Activated naive CD8-positive, alpha-beta T cell treated with anti-CD3 and anti-CD28 coated beads, Interleukin-2, amount 10 ng/mL, durations not matched to agents 7 days and 5 days (primary cell): Measurements from ENCODE around the gene NT5E. TPM values are rescaled to one million over a fixed set of nuclear protein-coding genes. Genes with fewer than 3 reads are reported as not detected.
A peak's percentile ranks its signal among the peaks of the same experiment; 100 is the strongest.

ENCODE experiments used
- ATAC-seq: fragments of 150-1000 bp; cut with Tn5 transposase; one replicate; pipeline ENCODE4 v1.10.0; 2021; ENCODE audit warnings: low read depth, moderate library complexity
- POLR2A ChIA-PET: fragments of 350-600 bp; sonication (Branson Sonifier 250); formaldehyde crosslinking; loops from one replicate; lab custom pipeline; 2021; ENCODE audit warnings: antibody characterized with exemption; lab: Charles Lee
- DNase-seq: peaks from one replicate; pipeline ENCODE4 v3.0.0; 2021
- H3K27ac Mint-ChIP-seq: one replicate; pipeline ENCODE4 v1.8.0; 2022; ENCODE audit warnings: mild to moderate bottlenecking, mixed read lengths
- H3K27me3 Mint-ChIP-seq: one replicate; pipeline ENCODE4 v1.8.0; 2022; ENCODE audit warnings: mild to moderate bottlenecking, moderate library complexity, mixed read lengths
- H3K36me3 Mint-ChIP-seq: one replicate; pipeline ENCODE4 v1.8.0; 2021; ENCODE audit warnings: mild to moderate bottlenecking, mixed read lengths
- H3K4me1 Mint-ChIP-seq: one replicate; pipeline ENCODE4 v1.8.0; 2021; ENCODE audit warnings: mixed read lengths
- H3K4me3 Mint-ChIP-seq: one replicate; pipeline ENCODE4 v1.8.0; 2022; ENCODE audit warnings: mild to moderate bottlenecking, moderate library complexity, mixed read lengths
- H3K9me3 Mint-ChIP-seq: one replicate; pipeline ENCODE4 v1.8.0; 2021; ENCODE audit warnings: mixed read lengths
- total RNA-seq, 2 experiments: library from RNA; stranded (reverse); gene quantifications; one replicate each; pipeline ENCODE4 v1.2.3, GENCODE V29; 2021

The NT5E gene
- total RNA-seq, 2 experiments from 2014 or later: 26.8 to 30.7 TPM

GRCh38 chr6:85464722-85465150 is 14.9 kb downstream of the NT5E start:
- ATAC-seq: peak; percentile 15
- Mint-ChIP-seq H3K27me3 (no peaks in the 10 kb centered on the region), H3K27ac (peak overlapping the region; percentile 10), H3K36me3 (no peaks in the 10 kb centered on the region), H3K4me1 (peaks cover 60% of the 10 kb centered on the region), H3K4me3 (peak overlapping the region; percentile 12), H3K9me3 (no peaks in the 10 kb centered on the region)
- DNase-seq: no peak
- POLR2A ChIA-PET: interaction anchor here (8.3 kb wide), 1 partner anchor 14 kb away, joined by 90 read pairs; the partner anchor contains the start of gene NT5E

GRCh38 chr6:85465762-85466161 is 15.9 kb downstream of the NT5E start:
- Mint-ChIP-seq H3K4me3 (peak overlapping the region; percentile 40), H3K9me3 (no peaks in the 10 kb centered on the region), H3K27ac (peak overlapping the region; percentile 44), H3K27me3 (no peaks in the 10 kb centered on the region), H3K36me3 (no peaks in the 10 kb centered on the region), H3K4me1 (peaks cover 56% of the 10 kb centered on the region)
- DNase-seq (no peak), ATAC-seq (peak; percentile 15)
- POLR2A ChIA-PET: interaction anchor here (8.3 kb wide), 1 partner anchor 15 kb away, joined by 90 read pairs; the partner anchor contains the start of gene NT5E

- POLR2A ChIA-PET: no interaction called here
- H3K36me3 Mint-ChIP-seq: peaks cover 2% of the 10 kb centered on the region
- H3K9me3 Mint-ChIP-seq: no peaks in the 10 kb centered on the region
- DNase-seq (no peak), ATAC-seq (no peak)
- no peak overlapping the region for H3K27ac Mint-ChIP-seq
- no peaks in the 10 kb centered on the region for H3K27me3 Mint-ChIP-seq
- H3K4me1 Mint-ChIP-seq: peaks cover 32% of the 10 kb centered on the region
- H3K4me3 Mint-ChIP-seq: no peak overlapping the region
These were observed 18.4 kb downstream of the NT5E start for GRCh38 chr6:85468326-85468725.

GRCh38 chr6:85469276-85470022 is 19.6 kb downstream of the NT5E start:
- DNase-seq: no peak
- H3K27ac Mint-ChIP-seq: no peak overlapping the region
- POLR2A ChIA-PET: no interaction called here
- no peak overlapping the region for H3K4me3 Mint-ChIP-seq
- H3K36me3 Mint-ChIP-seq: peaks cover 2% of the 10 kb centered on the region
- H3K27me3 Mint-ChIP-seq: no peaks in the 10 kb centered on the region
- H3K9me3 Mint-ChIP-seq: no peaks in the 10 kb centered on the region
- no peak for ATAC-seq
- H3K4me1 Mint-ChIP-seq: peaks cover 24% of the 10 kb centered on the region

GRCh38 chr6:85470023-85470410 is 20.1 kb downstream of the NT5E start:
- Mint-ChIP-seq H3K27me3 (no peaks in the 10 kb centered on the region), H3K27ac (no peak overlapping the region), H3K4me1 (peaks cover 19% of the 10 kb centered on the region), H3K4me3 (no peak overlapping the region), H3K9me3 (no peaks in the 10 kb centered on the region), H3K36me3 (peaks cover 2% of the 10 kb centered on the region)
- POLR2A ChIA-PET: no interaction called here
- DNase-seq (no peak), ATAC-seq (no peak)

- POLR2A ChIA-PET: interaction anchor here (1.0 kb wide), 1 partner anchor 23 kb away, joined by 3 read pairs; the partner anchor contains the start of gene NT5E
- Mint-ChIP-seq H3K36me3 (peaks cover 7% of the 10 kb centered on the region), H3K4me1 (peaks cover 10% of the 10 kb centered on the region), H3K4me3 (no peak overlapping the region), H3K27me3 (no peaks in the 10 kb centered on the region), H3K27ac (no peak overlapping the region), H3K9me3 (no peaks in the 10 kb centered on the region)
- DNase-seq: no peak
- ATAC-seq: no peak
These were observed 22.9 kb downstream of the NT5E start for GRCh38 chr6:85472744-85473143.

GRCh38 chr6:85473748-85474147 is 23.9 kb downstream of the NT5E start:
- Mint-ChIP-seq H3K4me1 (peaks cover 10% of the 10 kb centered on the region), H3K27ac (no peak overlapping the region), H3K9me3 (no peaks in the 10 kb centered on the region), H3K36me3 (peaks cover 7% of the 10 kb centered on the region), H3K4me3 (no peak overlapping the region), H3K27me3 (no peaks in the 10 kb centered on the region)
- ATAC-seq: no peak
- POLR2A ChIA-PET: interaction anchor here (1.0 kb wide), 1 partner anchor 24 kb away, joined by 3 read pairs; the partner anchor contains the start of gene NT5E
- DNase-seq: no peak

GRCh38 chr6:85476532-85476931 is 26.6 kb downstream of the NT5E start:
- H3K4me1 Mint-ChIP-seq: peaks cover 6% of the 10 kb centered on the region
- no peak for ATAC-seq
- H3K36me3 Mint-ChIP-seq: peaks cover 9% of the 10 kb centered on the region
- no peak for DNase-seq
- POLR2A ChIA-PET: no interaction called here
- H3K4me3 Mint-ChIP-seq: no peak overlapping the region
- no peaks in the 10 kb centered on the region for H3K9me3 Mint-ChIP-seq
- no peak overlapping the region for H3K27ac Mint-ChIP-seq
- H3K27me3 Mint-ChIP-seq: no peaks in the 10 kb centered on the region

GRCh38 chr6:85479208-85479607 is 29.3 kb downstream of the NT5E start:
- peaks cover 7% of the 10 kb centered on the region for H3K36me3 Mint-ChIP-seq
- peaks cover 20% of the 10 kb centered on the region for H3K4me1 Mint-ChIP-seq
- no peak for DNase-seq
- POLR2A ChIA-PET: no interaction called here
- ATAC-seq: no peak
- no peak overlapping the region for H3K4me3 Mint-ChIP-seq
- H3K9me3 Mint-ChIP-seq: no peaks in the 10 kb centered on the region
- no peaks in the 10 kb centered on the region for H3K27me3 Mint-ChIP-seq
- H3K27ac Mint-ChIP-seq: no peak overlapping the region

- peak overlapping the region; percentile 4 for H3K27ac Mint-ChIP-seq
- POLR2A ChIA-PET: interaction anchor here (0.6 to 1.8 kb wide), 6 partner anchors 23 to 196 kb away, joined by 3 to 10 read pairs (median 4); partner anchors contain the start of gene NT5E
These were observed 32.5 kb downstream of the NT5E start for GRCh38 chr6:85482206-85482904.

GRCh38 chr6:85482905-85483700 is 33.2 kb downstream of the NT5E start:
- Mint-ChIP-seq H3K27me3 (no peaks in the 10 kb centered on the region), H3K4me3 (no peak overlapping the region), H3K36me3 (peaks cover 2% of the 10 kb centered on the region), H3K9me3 (no peaks in the 10 kb centered on the region), H3K27ac (peak overlapping the region; percentile 4), H3K4me1 (peaks cover 15% of the 10 kb centered on the region)
- peak; percentile 91 for DNase-seq
- ATAC-seq: peak; percentile 91
- POLR2A ChIA-PET: interaction anchor here (0.6 to 1.8 kb wide), 6 partner anchors 24 to 195 kb away, joined by 3 to 10 read pairs (median 4); partner anchors contain the start of gene NT5E

More at GRCh38 chr6:85482206-85482904, 32.5 kb downstream of the NT5E start:
- Mint-ChIP-seq H3K27me3 (no peaks in the 10 kb centered on the region), H3K4me3 (no peak overlapping the region), H3K9me3 (no peaks in the 10 kb centered on the region), H3K36me3 (peaks cover 2% of the 10 kb centered on the region), H3K4me1 (peaks cover 20% of the 10 kb centered on the region)
- DNase-seq: no peak
- no peak for ATAC-seq

- DNase-seq (no peak), ATAC-seq (no peak)
- H3K4me1 Mint-ChIP-seq: peaks cover 15% of the 10 kb centered on the region
- no peaks in the 10 kb centered on the region for H3K27me3 Mint-ChIP-seq
- H3K4me3 Mint-ChIP-seq: no peak overlapping the region
- H3K9me3 Mint-ChIP-seq: no peaks in the 10 kb centered on the region
- H3K36me3 Mint-ChIP-seq: peaks cover 2% of the 10 kb centered on the region
- POLR2A ChIA-PET: interaction anchor here (1.8 kb wide), 1 partner anchor 195 kb away, joined by 7 read pairs; no protein-coding TSS in a partner anchor
- H3K27ac Mint-ChIP-seq: no peak overlapping the region
These were observed 34.0 kb downstream of the NT5E start for GRCh38 chr6:85483846-85484245.

GRCh38 chr6:85484948-85485347 is 35.1 kb downstream of the NT5E start:
- H3K4me1 Mint-ChIP-seq: peaks cover 15% of the 10 kb centered on the region
- H3K36me3 Mint-ChIP-seq: no peaks in the 10 kb centered on the region
- DNase-seq: no peak
- no peaks in the 10 kb centered on the region for H3K9me3 Mint-ChIP-seq
- no peak overlapping the region for H3K27ac Mint-ChIP-seq
- POLR2A ChIA-PET: no interaction called here
- H3K4me3 Mint-ChIP-seq: no peak overlapping the region
- no peaks in the 10 kb centered on the region for H3K27me3 Mint-ChIP-seq
- no peak for ATAC-seq
